Measurements from ENCODE around the gene DTNBP1. TPM values are rescaled to one million over a fixed set of nuclear protein-coding genes. Genes with fewer than 3 reads are reported as not detected.

Gene DTNBP1
- total and polyA plus RNA-seq, 2 donors (not counting 3 experiments of a cell fraction or from before 2014, with no cell fraction given): 24.3 to 28.9 TPM

DNA sequence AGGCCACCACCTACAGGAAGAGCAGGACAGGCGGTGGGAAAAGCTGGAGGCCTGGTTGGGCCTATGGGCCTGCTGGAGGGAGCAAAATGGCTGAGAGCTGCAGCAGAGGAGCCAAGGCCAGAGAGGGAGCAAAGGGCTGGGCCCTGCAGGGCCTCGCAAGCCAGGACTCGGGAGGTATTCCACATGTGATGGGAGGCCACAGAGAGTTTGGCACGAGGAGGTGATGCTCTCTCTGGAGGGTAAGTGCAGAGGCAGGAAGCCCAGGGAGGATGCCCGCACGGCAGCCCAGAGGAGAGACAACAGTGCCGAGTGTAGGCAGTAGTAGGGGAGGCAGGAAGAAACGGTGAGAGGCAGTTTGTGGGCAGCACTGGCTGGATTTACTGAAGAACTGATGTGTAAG, 85.7 kb downstream of the DTNBP1 start:
- dilution Hi-C loops (cut with MboI; ENCODE audit: extremely low pct_ligation_motif_present, low sequenced_read_pairs) (no loop called here), intact Hi-C loops (cut with micrococcal nuclease) (no loop called here)
- Histone ChIP-seq H3K9me1 (replicated peaks; ENCODE audit: control insufficient read depth, extremely low read depth, insufficient read depth, low read length) (no peaks in the 10 kb centered on the region), H3K4me3 (replicated peaks in 1 of 3; ENCODE audit: insufficient read depth in 1 of 3, low read depth in 1 of 3, low read length in 3 of 3) (no peak overlapping the region), H3K36me3 (ENCODE audit: control insufficient read depth in 2 of 2, extremely low read depth in 1 of 2, insufficient read depth in 2 of 2, low read length in 2 of 2) (peaks cover 0 to 2% of the 10 kb centered on the region in 2 experiments), H3K4me1 (ENCODE audit: control insufficient read depth, extremely low read depth, insufficient read depth, low read length) (no peaks in the 10 kb centered on the region), H4K20me1 (replicated peaks; ENCODE audit: control insufficient read depth, extremely low read depth, insufficient read depth, low read length) (no peaks in the 10 kb centered on the region), H3K79me2 (ENCODE audit: control insufficient read depth, insufficient read depth, low read length) (no peaks in the 10 kb centered on the region), H2AFZ (ENCODE audit: low read depth, low read length) (no peak overlapping the region), H3K9ac (replicated peaks; ENCODE audit: extremely low read depth, insufficient read depth, low read length) (no peak overlapping the region), H3K4me2 (ENCODE audit: insufficient read depth, low read length) (no peak overlapping the region), H3K9me3 (replicated peaks; ENCODE audit: control insufficient read depth, insufficient read depth, low read length) (no peaks in the 10 kb centered on the region), H3K27me3 (ENCODE audit: control insufficient read depth in 2 of 2, insufficient read depth in 2 of 2, low read length in 2 of 2) (no peaks in the 10 kb centered on the region), H3K27ac (ENCODE audit: insufficient read depth, low read depth, low read length) (no peak overlapping the region)
- CTCF ChIA-PET: no interaction called here
- TF ChIP-seq JUN (IDR thresholded peaks at IDR 0.05; ENCODE audit: borderline replicate concordance, insufficient read depth, insufficient read length, low read depth) (no peak), POLR2AphosphoS5 (IDR thresholded peaks at IDR 0.05; ENCODE audit: insufficient read depth, low read depth, low read length) (no peak), POLR2A (IDR thresholded peaks at IDR 0.05; ENCODE audit: low read depth, low read length) (no peak), GATA2 (IDR thresholded peaks at IDR 0.05; ENCODE audit: insufficient read depth, insufficient read length, low read depth, low read length) (no peak), EZH2 (IDR thresholded peaks at IDR 0.05; ENCODE audit: borderline replicate concordance, low read depth, low read length, severe bottlenecking) (no peak)
- TF ChIP-seq, protein P1, sequence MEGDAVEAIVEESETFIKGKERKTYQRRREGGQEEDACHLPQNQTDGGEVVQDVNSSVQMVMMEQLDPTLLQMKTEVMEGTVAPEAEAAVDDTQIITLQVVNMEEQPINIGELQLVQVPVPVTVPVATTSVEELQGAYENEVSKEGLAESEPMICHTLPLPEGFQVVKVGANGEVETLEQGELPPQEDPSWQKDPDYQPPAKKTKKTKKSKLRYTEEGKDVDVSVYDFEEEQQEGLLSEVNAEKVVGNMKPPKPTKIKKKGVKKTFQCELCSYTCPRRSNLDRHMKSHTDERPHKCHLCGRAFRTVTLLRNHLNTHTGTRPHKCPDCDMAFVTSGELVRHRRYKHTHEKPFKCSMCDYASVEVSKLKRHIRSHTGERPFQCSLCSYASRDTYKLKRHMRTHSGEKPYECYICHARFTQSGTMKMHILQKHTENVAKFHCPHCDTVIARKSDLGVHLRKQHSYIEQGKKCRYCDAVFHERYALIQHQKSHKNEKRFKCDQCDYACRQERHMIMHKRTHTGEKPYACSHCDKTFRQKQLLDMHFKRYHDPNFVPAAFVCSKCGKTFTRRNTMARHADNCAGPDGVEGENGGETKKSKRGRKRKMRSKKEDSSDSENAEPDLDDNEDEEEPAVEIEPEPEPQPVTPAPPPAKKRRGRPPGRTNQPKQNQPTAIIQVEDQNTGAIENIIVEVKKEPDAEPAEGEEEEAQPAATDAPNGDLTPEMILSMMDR (IDR thresholded peaks at IDR 0.05; ENCODE audit: extremely low read depth in 1 of 2, insufficient read depth in 1 of 2, low read depth in 1 of 2, low read length in 2 of 2): no peak
- TF ChIP-seq, protein P2, sequence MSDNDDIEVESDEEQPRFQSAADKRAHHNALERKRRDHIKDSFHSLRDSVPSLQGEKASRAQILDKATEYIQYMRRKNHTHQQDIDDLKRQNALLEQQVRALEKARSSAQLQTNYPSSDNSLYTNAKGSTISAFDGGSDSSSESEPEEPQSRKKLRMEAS (IDR thresholded peaks at IDR 0.05; ENCODE audit: insufficient read depth, insufficient read length): no peak
- POLR2A ChIA-PET: no interaction called here
- no TSS peak for BruUV-seq (replicated peaks)
- no peak for FAIRE-seq
- no peak for DNase-seq (ENCODE audit: low read depth, low spot score)
